ENCODE measurements around the gene DSTN.

Gene DSTN

GRCh38 chr20:17555106-17555505 lies 14.8 kb upstream of the DSTN start:
- H3K27ac ChIP-seq (ENCODE audit: low read depth, low read length), result no peak overlapping the region
- no peak overlapping the region for H4K5ac ChIP-seq (ENCODE audit: low read length)
- H3K79me1 ChIP-seq (ENCODE audit: low read length), result no peaks in the 10 kb centered on the region
- no peak overlapping the region for H3K9ac ChIP-seq (ENCODE audit: low read length)
- H4K8ac ChIP-seq (ENCODE audit: low read depth, low read length), result no peak overlapping the region
- H3K4me2 ChIP-seq (ENCODE audit: low read length), result no peak overlapping the region
- no CpG with 5 or more reads among the region's 3 CpGs for WGBS (ENCODE audit: extremely low coverage, insufficient coverage, low lambda C conversion rate)
- no peak overlapping the region for H3K23ac ChIP-seq (ENCODE audit: low read length)
- H3K27me3 ChIP-seq (ENCODE audit: insufficient read depth, low read length, poor library complexity), result no peaks in the 10 kb centered on the region
- DNase-seq, result no peak
- H3K18ac ChIP-seq (ENCODE audit: low read length), result no peak overlapping the region
- H2BK15ac ChIP-seq (replicated peaks; ENCODE audit: low read depth), result no peak overlapping the region
- H3K79me2 ChIP-seq (ENCODE audit: control insufficient read depth, insufficient read depth, low read length), result no peaks in the 10 kb centered on the region
- no peak overlapping the region for H2BK120ac ChIP-seq (ENCODE audit: low read depth, low read length)
- no peaks in the 10 kb centered on the region for H3K36me3 ChIP-seq (ENCODE audit: control insufficient read depth, insufficient read depth, low read length)
- H3K4me1 ChIP-seq (ENCODE audit: control insufficient read depth, low read depth, low read length), result peaks cover 1% of the 10 kb centered on the region
- no peak overlapping the region for H3K4ac ChIP-seq (ENCODE audit: low read depth, low read length)
- H2BK5ac ChIP-seq (ENCODE audit: low read length), result no peak overlapping the region
- H3K56ac ChIP-seq (ENCODE audit: low read length), result no peak overlapping the region
- no peak overlapping the region for H3K4me3 ChIP-seq (ENCODE audit: low read length)
- no peak overlapping the region for H2AK5ac ChIP-seq (ENCODE audit: low read length)

DNA sequence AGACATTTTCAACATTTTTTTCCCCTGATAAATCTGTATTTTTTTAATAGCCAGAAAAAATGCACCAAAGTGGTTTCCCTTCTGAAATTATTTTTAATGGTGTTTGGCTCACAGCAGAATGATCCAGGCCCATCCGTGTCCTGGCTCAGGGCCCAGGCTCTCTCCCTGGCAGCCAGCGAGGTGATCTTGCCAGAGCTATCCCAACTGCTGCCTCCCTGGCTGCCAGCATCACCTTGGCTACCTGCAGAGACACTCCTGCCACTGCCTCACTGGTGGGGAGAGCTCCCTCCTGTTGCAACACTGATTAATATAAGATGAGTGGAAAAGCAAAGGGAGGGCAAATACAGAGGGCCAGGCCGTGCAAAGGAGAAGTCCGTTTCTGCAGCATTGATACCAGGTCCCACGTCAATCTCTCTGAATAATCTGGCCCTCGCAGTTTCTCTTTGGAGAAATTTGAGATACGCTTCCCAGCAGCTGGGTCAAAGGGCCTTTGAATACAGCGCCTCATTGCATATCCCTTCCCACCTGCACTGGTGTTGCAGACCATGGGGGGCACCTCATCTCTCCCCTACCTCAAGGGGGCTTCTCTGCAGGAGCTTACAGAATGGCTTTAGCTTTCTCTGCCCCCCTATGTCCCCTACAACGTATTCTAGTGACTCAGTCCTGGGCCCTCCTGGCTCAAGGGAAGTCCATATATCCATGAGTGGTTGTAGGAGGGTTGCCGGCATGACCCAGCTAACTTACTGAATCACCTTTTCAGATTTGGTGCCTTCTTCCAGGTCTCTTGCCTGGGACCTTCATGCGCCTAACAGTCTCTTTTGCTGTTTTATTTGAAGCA lies 12.8 kb upstream of the DSTN start:
- Histone ChIP-seq H3K4me3 (ENCODE audit: low read length) (no peak overlapping the region), H3K79me2 (ENCODE audit: control insufficient read depth, insufficient read depth, low read length) (no peaks in the 10 kb centered on the region), H3K79me1 (ENCODE audit: low read length) (no peaks in the 10 kb centered on the region), H2BK5ac (ENCODE audit: low read length) (no peak overlapping the region), H4K8ac (ENCODE audit: low read depth, low read length) (no peak overlapping the region), H2BK120ac (ENCODE audit: low read depth, low read length) (no peak overlapping the region), H3K56ac (ENCODE audit: low read length) (no peak overlapping the region), H3K4me2 (ENCODE audit: low read length) (no peak overlapping the region), H3K9ac (ENCODE audit: low read length) (no peak overlapping the region), H3K36me3 (ENCODE audit: control insufficient read depth, insufficient read depth, low read length) (no peaks in the 10 kb centered on the region), H2BK15ac (replicated peaks; ENCODE audit: low read depth) (no peak overlapping the region), H4K5ac (ENCODE audit: low read length) (no peak overlapping the region), H3K18ac (ENCODE audit: low read length) (no peak overlapping the region), H3K27me3 (ENCODE audit: insufficient read depth, low read length, poor library complexity) (no peaks in the 10 kb centered on the region), H3K4ac (ENCODE audit: low read depth, low read length) (no peak overlapping the region), H2AK5ac (ENCODE audit: low read length) (no peak overlapping the region), H3K4me1 (ENCODE audit: control insufficient read depth, low read depth, low read length) (peaks cover 1% of the 10 kb centered on the region), H3K23ac (ENCODE audit: low read length) (no peak overlapping the region), H3K27ac (ENCODE audit: low read depth, low read length) (no peak overlapping the region)
- no peak for DNase-seq
- WGBS (ENCODE audit: extremely low coverage, insufficient coverage, low lambda C conversion rate), result no CpG with 5 or more reads among the region's 11 CpGs

DNA sequence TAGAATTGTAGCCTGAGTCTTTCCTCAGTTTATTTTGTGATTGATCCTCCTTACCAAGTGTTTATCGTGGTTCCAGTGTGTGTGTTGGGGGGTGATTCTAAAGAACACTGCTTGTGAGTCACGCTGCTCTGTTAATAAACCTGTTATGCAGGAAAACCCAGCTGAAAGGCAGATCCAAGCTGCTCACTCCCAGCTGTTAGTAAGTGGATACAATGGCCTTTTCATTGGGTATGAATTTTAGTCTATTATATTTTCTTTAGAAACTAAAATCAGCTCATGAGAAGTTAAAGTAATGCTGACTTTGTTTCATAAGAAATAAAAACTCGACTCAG lies 12.2 kb upstream of the DSTN start:
- WGBS (ENCODE audit: extremely low coverage, insufficient coverage, low lambda C conversion rate), result no CpG with 5 or more reads among the region's 3 CpGs

DNA sequence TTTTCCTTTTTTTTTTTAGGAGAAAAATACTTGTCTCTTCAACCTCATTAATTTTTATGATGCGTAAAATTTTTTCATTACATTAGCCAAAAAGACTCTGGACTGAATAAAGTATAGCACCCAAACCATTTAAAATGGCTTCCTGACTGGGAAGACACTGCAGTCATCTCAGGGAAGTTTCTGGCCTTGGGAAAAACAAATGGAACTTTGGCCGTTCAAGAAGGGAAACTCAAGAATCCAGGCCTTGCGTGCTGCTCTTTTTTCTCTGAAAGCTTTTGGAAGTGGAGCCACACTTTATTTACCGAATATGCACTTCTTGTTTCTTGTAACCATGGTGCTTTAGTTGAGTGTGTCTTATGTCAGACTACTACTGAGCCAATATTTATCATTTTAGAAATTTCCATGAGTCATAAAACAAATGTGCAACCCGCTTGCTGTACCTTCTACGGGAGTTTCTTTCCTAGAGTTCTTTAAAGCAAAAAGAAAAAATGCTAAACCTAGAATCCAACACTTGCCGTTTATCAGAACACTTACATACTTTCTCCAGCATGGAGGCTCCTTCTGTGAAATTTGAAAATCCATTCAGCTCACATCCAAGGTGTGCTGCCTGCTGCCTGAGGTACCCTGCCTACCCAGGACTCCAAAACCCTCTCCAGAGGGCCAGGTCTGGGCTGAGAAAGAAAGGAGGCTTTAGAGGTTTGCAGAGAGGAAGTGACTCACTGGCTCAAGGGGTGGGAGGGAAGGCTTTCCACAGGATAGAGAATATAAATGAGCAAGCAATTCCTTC lies 11.5 kb upstream of the DSTN start:
- H3K27me3 ChIP-seq (ENCODE audit: insufficient read depth, low read length, poor library complexity), result no peaks in the 10 kb centered on the region
- no peak overlapping the region for H2BK120ac ChIP-seq (ENCODE audit: low read depth, low read length)
- H3K4me1 ChIP-seq (ENCODE audit: control insufficient read depth, low read depth, low read length), result peaks cover 1% of the 10 kb centered on the region
- H3K56ac ChIP-seq (ENCODE audit: low read length), result no peak overlapping the region
- no peak overlapping the region for H3K4me2 ChIP-seq (ENCODE audit: low read length)
- H4K8ac ChIP-seq (ENCODE audit: low read depth, low read length), result no peak overlapping the region
- no peak overlapping the region for H2AK5ac ChIP-seq (ENCODE audit: low read length)
- no CpG with 5 or more reads among the region's 7 CpGs for whole genome bisulfite sequencing (ENCODE audit: extremely low coverage, insufficient coverage, low lambda C conversion rate)
- no peak overlapping the region for H2BK15ac ChIP-seq (replicated peaks; ENCODE audit: low read depth)
- H2BK5ac ChIP-seq (ENCODE audit: low read length), result no peak overlapping the region
- peak overlapping the region; percentile 33 for H3K27ac ChIP-seq (ENCODE audit: low read depth, low read length)
- no peaks in the 10 kb centered on the region for H3K79me2 ChIP-seq (ENCODE audit: control insufficient read depth, insufficient read depth, low read length)
- H3K79me1 ChIP-seq (ENCODE audit: low read length), result no peaks in the 10 kb centered on the region
- no peaks in the 10 kb centered on the region for H3K36me3 ChIP-seq (ENCODE audit: control insufficient read depth, insufficient read depth, low read length)
- H3K4ac ChIP-seq (ENCODE audit: low read depth, low read length), result no peak overlapping the region
- no peak overlapping the region for H3K9ac ChIP-seq (ENCODE audit: low read length)
- H4K5ac ChIP-seq (ENCODE audit: low read length), result no peak overlapping the region
- DNase-seq, result peak; percentile 89
- no peak overlapping the region for H3K4me3 ChIP-seq (ENCODE audit: low read length)
- no peak overlapping the region for H3K23ac ChIP-seq (ENCODE audit: low read length)
- no peak overlapping the region for H3K18ac ChIP-seq (ENCODE audit: low read length)

More for the DNA sequence above, 12.2 kb upstream of the DSTN start:
- no peak overlapping the region for H3K4me2 ChIP-seq (ENCODE audit: low read length)
- H3K4me3 ChIP-seq (ENCODE audit: low read length), result no peak overlapping the region
- H2AK5ac ChIP-seq (ENCODE audit: low read length), result no peak overlapping the region
- no peak overlapping the region for H2BK120ac ChIP-seq (ENCODE audit: low read depth, low read length)
- H3K9ac ChIP-seq (ENCODE audit: low read length), result no peak overlapping the region
- H3K79me1 ChIP-seq (ENCODE audit: low read length), result no peaks in the 10 kb centered on the region
- H3K36me3 ChIP-seq (ENCODE audit: control insufficient read depth, insufficient read depth, low read length), result no peaks in the 10 kb centered on the region
- H2BK5ac ChIP-seq (ENCODE audit: low read length), result no peak overlapping the region
- no peak overlapping the region for H3K4ac ChIP-seq (ENCODE audit: low read depth, low read length)
- no peak overlapping the region for H4K5ac ChIP-seq (ENCODE audit: low read length)
- peaks cover 1% of the 10 kb centered on the region for H3K4me1 ChIP-seq (ENCODE audit: control insufficient read depth, low read depth, low read length)
- H3K18ac ChIP-seq (ENCODE audit: low read length), result no peak overlapping the region
- H3K56ac ChIP-seq (ENCODE audit: low read length), result no peak overlapping the region
- H3K27ac ChIP-seq (ENCODE audit: low read depth, low read length), result no peak overlapping the region
- no peaks in the 10 kb centered on the region for H3K79me2 ChIP-seq (ENCODE audit: control insufficient read depth, insufficient read depth, low read length)
- no peaks in the 10 kb centered on the region for H3K27me3 ChIP-seq (ENCODE audit: insufficient read depth, low read length, poor library complexity)
- DNase-seq, result no peak
- no peak overlapping the region for H3K23ac ChIP-seq (ENCODE audit: low read length)
- H4K8ac ChIP-seq (ENCODE audit: low read depth, low read length), result no peak overlapping the region
- no peak overlapping the region for H2BK15ac ChIP-seq (replicated peaks; ENCODE audit: low read depth)

DNA sequence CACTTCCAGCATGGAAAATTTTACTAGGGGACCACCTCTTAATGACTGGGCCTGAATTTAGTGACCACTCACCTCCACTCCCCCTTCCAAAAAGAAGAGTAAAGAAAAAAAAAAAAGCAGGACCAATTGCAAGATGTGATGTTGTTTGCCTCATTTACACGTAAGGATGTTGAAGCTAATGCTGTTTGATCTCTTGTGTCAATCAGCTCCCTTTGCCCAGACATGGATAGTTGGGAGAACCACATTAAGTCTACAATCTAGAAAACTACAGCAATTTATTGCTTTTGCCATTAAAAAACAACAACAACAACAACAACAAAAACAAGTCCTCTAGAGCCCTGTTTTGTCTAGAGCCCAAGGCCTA lies 11.0 kb upstream of the DSTN start:
- Histone ChIP-seq H3K4me3 (ENCODE audit: low read length) (no peak overlapping the region), H3K4me1 (ENCODE audit: control insufficient read depth, low read depth, low read length) (peaks cover 1% of the 10 kb centered on the region), H3K18ac (ENCODE audit: low read length) (no peak overlapping the region), H3K79me2 (ENCODE audit: control insufficient read depth, insufficient read depth, low read length) (no peaks in the 10 kb centered on the region), H3K4ac (ENCODE audit: low read depth, low read length) (no peak overlapping the region), H4K5ac (ENCODE audit: low read length) (no peak overlapping the region), H3K79me1 (ENCODE audit: low read length) (no peaks in the 10 kb centered on the region), H2AK5ac (ENCODE audit: low read length) (no peak overlapping the region), H3K27ac (ENCODE audit: low read depth, low read length) (peak overlapping the region; percentile 8), H2BK120ac (ENCODE audit: low read depth, low read length) (no peak overlapping the region), H3K23ac (ENCODE audit: low read length) (no peak overlapping the region), H3K9ac (ENCODE audit: low read length) (no peak overlapping the region), H3K56ac (ENCODE audit: low read length) (no peak overlapping the region), H3K27me3 (ENCODE audit: insufficient read depth, low read length, poor library complexity) (no peaks in the 10 kb centered on the region), H3K36me3 (ENCODE audit: control insufficient read depth, insufficient read depth, low read length) (no peaks in the 10 kb centered on the region), H2BK15ac (replicated peaks; ENCODE audit: low read depth) (no peak overlapping the region), H2BK5ac (ENCODE audit: low read length) (no peak overlapping the region), H4K8ac (ENCODE audit: low read depth, low read length) (no peak overlapping the region), H3K4me2 (ENCODE audit: low read length) (no peak overlapping the region)
- WGBS (ENCODE audit: extremely low coverage, insufficient coverage, low lambda C conversion rate), result no CpG with 5 or more reads among the region's 1 CpG
- no peak for DNase-seq

Measured in mesendoderm (in vitro differentiated cells).